Ascending aorta (tissue), 2 donors: ENCODE data around the gene DNAH11. TPM values are rescaled to one million over a fixed set of nuclear protein-coding genes. Genes with fewer than 3 reads are reported as not detected.
"Not testable (repeated sequence)": the region's sequence is repeated elsewhere in the genome, so short reads cannot be mapped to it uniquely, and the experiment has no call there.

Experiments
- DNase-seq, 2 donors: peaks; one replicate each; pipeline ENCODE4 v3.0.0-alpha.2; 2019; ENCODE audit warnings: low spot score in 2 of 2
- H3K27ac ChIP-seq, 2 donors: fragments of 200-600 bp; sonication (generic); one replicate each; pipeline ENCODE4 v1.5.1; 2016 to 2017; ENCODE audit warnings: mild to moderate bottlenecking in 1 of 2
- H3K27me3 ChIP-seq: fragments of 200-600 bp; sonication (generic); one replicate; pipeline ENCODE4 v1.5.1; 2017
- H3K36me3 ChIP-seq, 2 donors: fragments of 200-600 bp; sonication (generic); one replicate each; pipeline ENCODE4 v1.5.1; 2016
- H3K4me1 ChIP-seq, 2 donors: fragments of 200-600 bp; sonication (generic); one replicate each; pipeline ENCODE4 v1.5.1; 2016 to 2017; ENCODE audit warnings: mild to moderate bottlenecking in 1 of 2
- H3K4me3 ChIP-seq, 2 donors: fragments of 200-600 bp; sonication (generic); one replicate each; pipeline ENCODE4 v1.5.1; 2016 to 2017; ENCODE audit warnings: mild to moderate bottlenecking in 1 of 2
- H3K9me3 ChIP-seq, 2 donors: fragments of 200-600 bp; sonication (generic); one replicate each; pipeline ENCODE4 v1.5.1; 2016
- intact Hi-C: fragments of 100-400 bp; cut with DNase I; formaldehyde crosslinking; loops from one replicate; pipeline ENCODE4 v1.15.1; 2023
- total RNA-seq: library from RNA; depleted of rRNA; stranded (reverse); fragments of >200 nt; gene quantifications from one replicate; pipeline ENCODE4 v1.1.0, GENCODE V29; 2016
- TF ChIP-seq, protein P1 (sequence below), 3 experiments: fragments of 200-600 bp in 2 of 3; fragments of 450-650 bp in 1 of 3; sonication (generic) in 2 of 3; IDR thresholded peaks; one replicate each; pipeline ENCODE4 v1.5.1; 2016 to 2019; ENCODE audit warnings: antibody characterized with exemption in 3 of 3, mild to moderate bottlenecking in 1 of 3, moderate library complexity in 1 of 3

DNAH11 gene
- total RNA-seq, 1 donor from 2014 or later = 0.75 TPM

DNA sequence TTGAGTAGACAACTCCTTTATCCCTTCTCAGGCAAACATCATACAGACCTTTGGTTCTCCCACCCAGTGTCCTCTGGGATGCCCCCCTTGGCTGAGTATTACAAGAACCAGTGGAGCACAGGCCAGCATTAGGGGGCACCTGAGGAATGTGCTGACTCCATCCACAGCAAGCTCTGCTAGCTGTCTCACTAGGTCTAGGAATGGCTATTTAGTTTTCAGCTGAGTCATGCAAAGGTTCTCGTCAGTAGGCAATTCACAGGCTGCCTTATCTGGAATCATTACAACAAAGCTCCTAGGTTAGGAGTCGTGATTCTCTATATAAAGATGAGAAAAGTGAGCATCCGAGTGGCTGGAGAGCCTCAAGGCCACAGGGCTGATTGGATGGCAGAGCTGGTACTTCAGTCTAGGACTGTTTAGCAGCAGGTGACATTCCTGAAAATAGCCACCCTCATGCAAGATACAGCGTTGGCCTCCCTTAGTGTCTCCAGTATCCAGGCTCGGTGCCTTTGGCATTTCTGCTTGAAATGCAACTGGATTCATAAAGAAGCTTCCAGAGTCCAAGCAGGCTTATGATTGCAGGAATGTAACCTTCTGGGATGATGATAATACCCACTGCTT is 327.1 kb downstream of the DNAH11 start:
- Histone ChIP-seq H3K36me3 (no peaks in the 10 kb centered on the region), H3K9me3 (no peaks in the 10 kb centered on the region), H3K27me3 (no peaks in the 10 kb centered on the region), H3K4me1 (no peaks in the 10 kb centered on the region), H3K4me3 (no peak overlapping the region), H3K27ac (no peak overlapping the region)
- DNase-seq = no peak
- TF ChIP-seq, protein P1, sequence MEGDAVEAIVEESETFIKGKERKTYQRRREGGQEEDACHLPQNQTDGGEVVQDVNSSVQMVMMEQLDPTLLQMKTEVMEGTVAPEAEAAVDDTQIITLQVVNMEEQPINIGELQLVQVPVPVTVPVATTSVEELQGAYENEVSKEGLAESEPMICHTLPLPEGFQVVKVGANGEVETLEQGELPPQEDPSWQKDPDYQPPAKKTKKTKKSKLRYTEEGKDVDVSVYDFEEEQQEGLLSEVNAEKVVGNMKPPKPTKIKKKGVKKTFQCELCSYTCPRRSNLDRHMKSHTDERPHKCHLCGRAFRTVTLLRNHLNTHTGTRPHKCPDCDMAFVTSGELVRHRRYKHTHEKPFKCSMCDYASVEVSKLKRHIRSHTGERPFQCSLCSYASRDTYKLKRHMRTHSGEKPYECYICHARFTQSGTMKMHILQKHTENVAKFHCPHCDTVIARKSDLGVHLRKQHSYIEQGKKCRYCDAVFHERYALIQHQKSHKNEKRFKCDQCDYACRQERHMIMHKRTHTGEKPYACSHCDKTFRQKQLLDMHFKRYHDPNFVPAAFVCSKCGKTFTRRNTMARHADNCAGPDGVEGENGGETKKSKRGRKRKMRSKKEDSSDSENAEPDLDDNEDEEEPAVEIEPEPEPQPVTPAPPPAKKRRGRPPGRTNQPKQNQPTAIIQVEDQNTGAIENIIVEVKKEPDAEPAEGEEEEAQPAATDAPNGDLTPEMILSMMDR (IDR thresholded peaks at IDR 0.05) = no peak
- intact Hi-C loops = no loop called here

DNA sequence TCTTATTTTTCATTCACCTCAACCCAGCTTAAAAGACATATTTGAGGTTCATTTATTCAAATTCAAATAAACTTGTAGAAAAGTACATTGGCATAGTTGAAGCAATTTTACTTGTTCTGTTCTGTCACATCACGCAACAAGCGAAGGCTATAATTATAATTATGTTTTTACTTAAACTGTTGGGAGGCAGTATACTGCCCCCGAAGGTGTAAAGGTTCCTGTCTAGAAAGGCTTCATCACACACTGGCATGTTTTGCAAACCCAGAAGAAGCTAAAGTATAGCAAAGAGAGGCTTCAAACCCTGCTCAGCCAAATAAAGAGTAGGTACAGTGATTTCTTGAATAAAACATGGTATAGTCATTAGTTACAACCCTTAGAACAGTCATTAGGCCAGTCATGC is 340.2 kb downstream of the DNAH11 start:
- H3K36me3 ChIP-seq = no peaks in the 10 kb centered on the region
- no peak for DNase-seq
- no peak overlapping the region for H3K4me3 ChIP-seq
- H3K27ac ChIP-seq = no peak overlapping the region
- TF ChIP-seq, protein P1 (IDR thresholded peaks at IDR 0.05) = no peak
- no peaks in the 10 kb centered on the region for H3K27me3 ChIP-seq
- H3K4me1 ChIP-seq = no peaks in the 10 kb centered on the region
- intact Hi-C loops = no loop called here
- H3K9me3 ChIP-seq = no peaks in the 10 kb centered on the region

DNA sequence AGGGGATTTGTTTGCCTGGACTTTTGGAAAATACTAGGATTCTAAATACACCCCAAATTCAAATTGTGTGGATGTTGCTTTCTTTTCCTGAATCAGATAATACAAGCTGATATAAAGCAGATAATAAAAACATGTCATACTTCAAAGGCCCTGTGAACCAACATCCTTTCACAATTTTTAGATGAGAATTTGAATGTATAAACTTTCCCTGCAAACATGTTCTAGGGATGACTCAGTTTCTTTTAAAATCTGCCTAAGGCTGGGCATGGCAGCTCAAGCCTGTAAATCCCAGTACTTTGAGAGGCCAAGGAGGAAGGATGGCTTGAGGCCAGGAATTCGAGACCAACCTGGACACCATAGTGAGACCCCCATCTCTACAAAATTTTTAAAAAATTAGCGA is 340.7 kb downstream of the DNAH11 start:
- H3K4me1 ChIP-seq, H3K27ac ChIP-seq, H3K9me3 ChIP-seq, intact Hi-C loops, DNase-seq, H3K4me3 ChIP-seq, H3K36me3 ChIP-seq, H3K27me3 ChIP-seq: not testable (repeated sequence)

DNA sequence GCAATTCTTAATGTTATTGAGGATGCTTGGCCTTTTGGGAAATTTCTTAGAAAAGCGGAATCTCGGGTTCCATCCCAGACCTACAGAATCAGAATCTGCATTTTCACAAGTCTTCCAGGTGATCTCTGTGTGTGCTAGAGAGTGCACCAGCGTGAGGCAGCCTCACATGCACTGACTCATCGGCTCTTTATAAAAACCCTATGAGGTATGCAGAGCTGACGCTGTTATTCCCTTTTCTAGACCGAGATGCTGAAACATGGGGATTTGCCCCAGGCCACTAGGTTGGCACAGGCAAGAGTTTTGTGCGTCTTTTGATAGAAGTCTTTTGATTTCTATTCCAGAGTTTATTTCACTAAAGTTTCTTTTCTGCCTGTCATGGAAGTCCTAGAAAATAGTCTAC is 341.7 kb downstream of the DNAH11 start:
- H3K36me3 ChIP-seq = no peaks in the 10 kb centered on the region
- H3K27ac ChIP-seq = no peak overlapping the region
- H3K4me1 ChIP-seq = no peaks in the 10 kb centered on the region
- no peaks in the 10 kb centered on the region for H3K27me3 ChIP-seq
- intact Hi-C loops = no loop called here
- no peaks in the 10 kb centered on the region for H3K9me3 ChIP-seq
- no peak for DNase-seq
- TF ChIP-seq, protein P1 (IDR thresholded peaks at IDR 0.05) = no peak
- H3K4me3 ChIP-seq = no peak overlapping the region

DNA sequence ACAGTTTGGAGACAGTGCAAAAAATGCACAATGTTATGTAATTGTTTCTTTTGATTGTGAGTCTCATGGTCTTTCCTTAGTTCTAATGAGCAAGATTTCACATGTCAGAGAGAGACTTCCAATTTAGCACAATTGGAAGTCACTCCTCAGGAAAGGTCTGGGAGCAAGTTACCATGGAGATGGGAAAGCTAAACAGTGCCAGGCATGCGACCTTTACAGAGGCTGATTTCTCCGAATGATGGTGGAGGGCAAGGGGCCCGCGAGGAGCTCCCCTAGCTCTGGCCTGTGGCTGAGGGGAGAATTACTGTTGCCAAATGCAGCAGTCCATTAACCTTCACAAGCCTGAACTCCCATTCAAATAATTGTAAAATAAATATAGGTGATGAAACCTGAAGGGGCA is 343.6 kb downstream of the DNAH11 start:
- Histone ChIP-seq H3K9me3 (no peaks in the 10 kb centered on the region), H3K4me1 (no peaks in the 10 kb centered on the region), H3K36me3 (no peaks in the 10 kb centered on the region), H3K27me3 (no peaks in the 10 kb centered on the region), H3K4me3 (no peak overlapping the region), H3K27ac (no peak overlapping the region)
- DNase-seq = no peak
- TF ChIP-seq, protein P1 (IDR thresholded peaks at IDR 0.05) = no peak
- intact Hi-C loops = no loop called here

DNA sequence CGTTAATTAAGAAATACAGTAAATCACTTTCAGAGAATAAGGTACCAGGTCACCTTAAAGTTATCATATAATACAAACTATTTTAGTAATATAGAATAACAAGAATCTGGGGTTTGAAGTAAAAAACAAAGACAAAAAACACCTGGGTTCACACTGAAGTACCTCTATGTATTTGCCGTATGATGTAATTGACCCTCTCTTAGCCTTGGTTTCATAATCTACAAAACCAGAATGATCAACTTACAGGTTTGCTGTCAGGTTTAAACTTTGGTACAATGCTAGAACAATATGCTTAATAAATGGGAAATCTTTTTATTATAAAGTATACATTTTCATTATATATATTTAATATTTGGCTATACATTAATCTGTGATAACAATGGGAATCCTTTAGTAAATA is 344.5 kb downstream of the DNAH11 start:
- DNase-seq = no peak

More for the DNA sequence above, 344.5 kb downstream of the DNAH11 start:
- intact Hi-C loops = no loop called here
- Histone ChIP-seq H3K4me1 (no peaks in the 10 kb centered on the region), H3K9me3 (no peaks in the 10 kb centered on the region), H3K27ac (no peak overlapping the region), H3K4me3 (no peak overlapping the region), H3K36me3 (no peaks in the 10 kb centered on the region), H3K27me3 (no peaks in the 10 kb centered on the region)
- TF ChIP-seq, protein P1 (IDR thresholded peaks at IDR 0.05) = no peak
